CD1c-positive myeloid dendritic cell (primary cell): ENCODE measurements around the gene ZFYVE16.
A peak's percentile ranks its signal among the peaks of the same experiment; 100 is the strongest.
"Not testable (repeated sequence)": the region's sequence is repeated elsewhere in the genome, so short reads cannot be mapped to it uniquely, and the experiment has no call there.

ENCODE experiments used
- DNase-seq: peaks from one replicate; pipeline ENCODE4 v3.0.0-alpha.2; 2016; ENCODE audit errors: extremely low spot score

The ZFYVE16 gene

GRCh38 chr5:80409367-80409966 lies 1.6 kb downstream of the ZFYVE16 start:
- no peak for DNase-seq

DNA sequence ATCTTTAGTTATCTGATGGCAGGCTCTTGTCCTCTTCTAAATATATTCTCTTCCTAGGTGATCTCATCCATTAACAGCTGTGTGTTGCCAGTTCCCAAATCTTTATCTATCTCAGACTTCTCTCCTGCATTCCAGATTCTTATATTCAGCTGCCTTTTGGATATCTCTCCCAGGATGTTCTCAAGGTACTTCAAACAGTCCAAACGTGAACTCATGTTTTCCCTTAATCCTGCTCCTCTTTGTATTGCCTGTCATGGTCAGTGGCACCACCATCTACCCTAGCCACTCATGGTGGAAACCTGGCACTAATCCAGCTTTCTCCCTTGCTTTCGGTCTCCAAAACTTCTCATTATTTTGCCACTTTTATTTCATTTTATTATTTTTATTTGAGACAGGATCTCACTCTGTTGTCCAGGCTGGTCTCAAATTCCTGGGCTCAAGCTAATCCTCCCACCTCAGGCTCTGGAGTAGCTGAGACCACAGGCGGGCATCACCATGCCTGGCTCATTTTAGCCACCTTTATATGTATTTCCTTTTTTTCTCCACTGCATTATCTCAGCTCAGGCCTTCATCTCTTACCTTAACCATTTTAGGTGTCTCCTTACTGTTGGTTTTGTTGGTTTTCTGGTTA lies 3.8 kb downstream of the ZFYVE16 start:
- DNase-seq = no peak

GRCh38 chr5:80414113-80414512 lies 6.2 kb downstream of the ZFYVE16 start:
- DNase-seq = peak; percentile 38

DNA sequence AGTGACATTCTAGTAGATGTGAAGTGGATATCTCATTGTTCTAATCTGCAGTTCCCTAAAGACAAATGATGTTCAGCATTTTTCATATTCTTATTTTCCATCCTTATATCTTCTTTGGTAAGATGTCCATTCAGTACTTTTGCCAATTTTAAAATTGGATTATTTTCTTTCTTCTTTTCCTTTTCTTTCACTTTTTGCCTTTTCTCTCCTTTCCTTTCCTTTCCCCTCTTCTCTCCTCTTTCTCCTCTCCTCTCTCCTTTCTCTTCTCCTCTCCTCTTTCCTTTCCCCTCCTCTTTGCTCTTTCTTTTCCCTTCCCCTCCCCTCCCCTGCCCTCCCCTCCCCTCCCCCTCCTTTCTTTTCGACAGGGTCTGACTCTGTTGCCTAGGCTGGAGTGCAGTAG lies 10.1 kb downstream of the ZFYVE16 start:
- no peak for DNase-seq

DNA sequence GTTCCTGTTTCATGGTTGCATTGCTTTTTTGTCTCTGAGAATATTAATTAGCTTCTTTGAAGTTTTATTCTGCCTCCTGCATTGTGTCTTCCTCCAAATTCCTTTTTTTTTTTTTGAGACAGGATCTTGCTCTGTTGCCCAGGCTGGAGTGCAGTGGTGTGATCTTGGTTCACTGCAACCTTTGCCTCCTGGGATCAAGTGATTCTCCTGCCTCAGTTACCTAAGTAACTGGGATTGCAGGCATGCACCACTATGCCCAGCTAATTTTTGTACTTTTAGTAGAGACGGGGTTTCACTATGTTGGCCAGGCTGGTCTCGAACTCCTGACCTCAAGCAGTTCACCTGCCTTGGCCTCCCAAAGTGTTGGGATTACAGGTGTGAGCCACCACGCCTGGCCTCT lies 16.5 kb downstream of the ZFYVE16 start:
- DNase-seq = not testable (repeated sequence)

DNA sequence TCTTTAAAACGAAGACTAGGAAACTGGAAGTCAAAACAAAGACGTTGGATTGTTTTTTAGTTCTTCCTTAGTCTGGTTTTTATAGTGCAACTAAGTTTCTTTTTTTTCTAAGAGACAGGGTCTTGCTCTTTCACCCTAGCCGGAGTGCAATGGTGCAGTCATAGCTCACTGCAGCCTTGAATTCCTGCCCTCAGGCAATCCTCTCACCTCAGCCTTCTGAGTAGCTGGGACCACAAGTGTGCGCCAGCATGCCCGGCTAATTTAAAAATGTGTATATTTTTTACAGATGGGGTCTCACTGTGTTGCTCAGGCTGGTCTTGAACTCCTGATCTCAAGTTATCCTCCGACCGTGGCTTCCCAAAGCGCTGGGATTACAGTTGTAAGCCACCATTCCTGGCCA lies 27.6 kb downstream of the ZFYVE16 start:
- DNase-seq = no peak

DNA sequence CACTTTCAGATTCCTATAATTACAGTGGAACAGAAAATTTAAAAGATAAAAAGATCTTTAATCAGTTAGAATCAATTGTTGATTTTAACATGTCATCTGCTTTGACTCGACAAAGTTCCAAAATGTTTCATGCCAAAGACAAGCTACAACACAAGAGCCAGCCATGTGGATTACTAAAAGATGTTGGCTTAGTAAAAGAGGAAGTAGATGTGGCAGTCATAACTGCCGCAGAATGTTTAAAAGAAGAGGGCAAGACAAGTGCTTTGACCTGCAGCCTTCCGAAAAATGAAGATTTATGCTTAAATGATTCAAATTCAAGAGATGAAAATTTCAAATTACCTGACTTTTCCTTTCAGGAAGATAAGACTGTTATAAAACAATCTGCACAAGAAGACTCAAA lies 29.5 kb downstream of the ZFYVE16 start:
- DNase-seq = peak; percentile 8

- DNase-seq = no peak
Measured at GRCh38 chr5:80438739-80439138, 30.9 kb downstream of the ZFYVE16 start.

DNA sequence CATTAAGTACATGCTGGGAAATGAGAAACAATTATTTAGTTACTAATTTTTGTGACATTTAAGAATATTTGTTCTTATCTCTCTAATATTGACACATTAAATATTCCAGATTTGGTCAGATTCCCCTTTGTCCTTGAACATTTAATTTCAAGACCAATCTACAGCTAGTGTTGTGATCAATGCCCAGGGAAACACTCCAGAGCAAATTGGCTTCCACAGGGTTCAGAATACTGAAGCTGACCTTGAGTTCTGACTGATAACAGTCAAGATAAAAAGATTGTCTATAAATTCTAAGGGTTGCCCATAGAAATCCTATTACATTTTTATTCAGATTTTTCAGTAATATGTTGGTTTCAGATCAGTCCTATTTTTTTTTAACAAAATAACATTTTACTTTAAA lies 31.3 kb downstream of the ZFYVE16 start:
- DNase-seq = no peak

GRCh38 chr5:80442742-80443141 lies 34.9 kb downstream of the ZFYVE16 start:
- DNase-seq = no peak

DNA sequence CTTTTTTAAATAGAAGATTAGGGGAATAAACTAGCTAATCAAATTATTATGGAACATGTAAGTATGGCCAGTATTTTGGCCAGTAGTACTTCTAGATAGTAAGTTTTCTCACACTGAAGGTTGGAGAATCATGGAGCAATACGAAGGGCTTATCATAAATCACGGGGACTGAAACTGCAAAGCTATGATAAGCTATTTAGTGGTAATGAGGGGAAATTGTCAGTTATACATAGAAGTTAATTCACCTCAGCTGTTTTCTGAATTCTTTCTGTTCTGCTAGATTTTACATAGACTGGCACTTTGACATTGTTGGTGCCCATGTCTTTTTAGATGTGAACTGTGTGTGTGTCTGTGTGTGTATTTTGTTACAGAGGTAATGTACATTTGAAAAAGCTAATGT lies 45.5 kb downstream of the ZFYVE16 start:
- no peak for DNase-seq

DNA sequence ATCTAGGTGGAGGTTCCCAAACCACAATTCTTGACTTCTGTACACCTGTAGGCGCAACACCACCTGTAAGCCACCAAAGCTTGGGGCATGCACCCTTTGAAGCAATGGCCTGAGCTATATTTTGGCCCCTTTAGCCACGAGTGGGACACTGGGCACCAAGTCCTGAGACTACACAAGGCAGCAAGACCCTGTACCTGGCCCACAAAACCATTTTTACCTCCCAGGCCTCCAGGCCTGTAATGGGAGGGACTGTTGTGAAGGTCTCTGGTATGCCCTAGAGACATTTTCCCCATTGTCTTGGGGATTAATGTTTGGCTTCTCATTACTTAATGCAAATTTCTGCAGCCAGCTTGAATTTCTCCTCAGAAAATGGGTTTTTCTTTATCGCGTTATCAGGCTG lies 55.4 kb downstream of the ZFYVE16 start:
- DNase-seq = no peak

- DNase-seq = peak; percentile 54
Measured at GRCh38 chr5:80466669-80467485, 59.0 kb downstream of the ZFYVE16 start.

GRCh38 chr5:80468131-80468530 lies 60.3 kb downstream of the ZFYVE16 start:
- no peak for DNase-seq

GRCh38 chr5:80470631-80471030 lies 62.8 kb downstream of the ZFYVE16 start:
- DNase-seq = not testable (repeated sequence)

DNA sequence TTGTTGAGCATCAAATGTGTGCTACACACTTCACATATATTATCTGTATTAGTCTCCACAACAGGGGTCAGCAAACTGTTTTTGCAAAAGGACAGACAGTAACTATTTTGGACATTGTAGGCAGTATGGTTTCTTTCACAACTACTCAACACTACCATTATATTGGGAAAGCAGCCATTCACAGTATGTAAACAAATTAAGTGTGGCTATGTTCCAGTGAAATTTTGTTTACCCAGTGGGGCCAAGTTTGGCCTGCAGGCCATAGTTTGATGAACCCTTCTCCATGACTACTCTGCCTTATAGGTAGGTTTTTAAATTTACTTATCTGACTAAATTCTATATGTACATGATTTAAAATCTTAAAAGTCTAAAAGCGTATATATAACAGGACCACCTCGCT lies 67.1 kb downstream of the ZFYVE16 start:
- no peak for DNase-seq

DNA sequence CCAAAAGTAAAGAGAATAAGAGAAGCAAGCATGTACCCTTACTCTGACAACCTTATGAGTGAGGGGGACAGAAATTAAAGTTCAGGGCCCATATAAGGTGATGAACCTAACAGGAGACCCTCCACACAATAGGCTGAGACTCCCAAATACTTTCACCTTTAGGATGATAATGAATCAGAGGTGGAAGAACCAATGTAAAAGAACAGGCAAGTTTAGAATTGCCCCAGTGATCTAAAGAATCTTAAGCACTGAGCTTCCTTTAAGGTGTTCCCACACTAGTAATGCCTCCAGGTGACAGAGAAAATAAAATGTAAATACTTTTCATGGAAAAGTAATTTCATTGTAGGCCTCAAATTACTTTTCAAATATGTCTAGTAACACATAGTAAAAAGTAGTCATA lies 71.8 kb downstream of the ZFYVE16 start:
- DNase-seq = no peak

DNA sequence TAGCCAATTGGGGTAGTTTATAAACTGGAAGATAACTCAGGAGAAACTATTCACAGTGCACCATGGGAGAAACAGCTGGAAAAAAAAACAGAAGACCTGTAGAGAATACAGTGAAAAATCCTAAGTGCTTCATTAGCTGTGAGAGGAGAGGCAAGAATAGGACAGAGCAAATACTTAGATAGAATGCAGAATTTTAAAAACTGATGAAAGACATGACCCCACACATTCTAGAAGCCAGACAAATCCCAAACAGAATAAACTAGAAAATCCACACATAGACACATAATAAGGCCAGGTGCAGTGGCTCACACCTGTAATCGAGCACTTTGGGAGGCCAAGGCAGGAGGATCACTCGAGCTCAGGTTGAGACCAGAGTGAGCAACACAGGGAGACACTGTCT lies 72.5 kb downstream of the ZFYVE16 start:
- DNase-seq = no peak

- DNase-seq = peak; percentile 56
Measured at GRCh38 chr5:80481019-80481893, 73.4 kb downstream of the ZFYVE16 start.

DNA sequence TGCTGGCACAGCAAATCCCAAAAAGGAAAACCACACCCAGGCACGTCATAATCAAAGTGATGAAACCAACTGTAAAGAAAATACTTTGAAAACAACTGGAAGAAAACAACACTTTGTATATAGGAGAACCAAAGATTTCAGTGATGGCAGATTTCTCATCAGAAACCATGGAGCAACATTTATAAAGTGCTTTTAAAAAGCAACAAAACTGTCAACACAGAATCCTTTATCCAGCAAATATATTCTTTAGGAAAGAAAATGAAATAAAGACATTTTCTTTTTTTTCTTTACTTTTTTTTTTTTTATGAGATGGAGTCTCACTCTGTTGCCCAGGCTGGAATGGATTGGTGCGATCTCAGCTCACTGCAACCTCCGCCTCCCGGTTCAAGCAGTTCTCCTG lies 74.7 kb downstream of the ZFYVE16 start:
- no peak for DNase-seq

DNA sequence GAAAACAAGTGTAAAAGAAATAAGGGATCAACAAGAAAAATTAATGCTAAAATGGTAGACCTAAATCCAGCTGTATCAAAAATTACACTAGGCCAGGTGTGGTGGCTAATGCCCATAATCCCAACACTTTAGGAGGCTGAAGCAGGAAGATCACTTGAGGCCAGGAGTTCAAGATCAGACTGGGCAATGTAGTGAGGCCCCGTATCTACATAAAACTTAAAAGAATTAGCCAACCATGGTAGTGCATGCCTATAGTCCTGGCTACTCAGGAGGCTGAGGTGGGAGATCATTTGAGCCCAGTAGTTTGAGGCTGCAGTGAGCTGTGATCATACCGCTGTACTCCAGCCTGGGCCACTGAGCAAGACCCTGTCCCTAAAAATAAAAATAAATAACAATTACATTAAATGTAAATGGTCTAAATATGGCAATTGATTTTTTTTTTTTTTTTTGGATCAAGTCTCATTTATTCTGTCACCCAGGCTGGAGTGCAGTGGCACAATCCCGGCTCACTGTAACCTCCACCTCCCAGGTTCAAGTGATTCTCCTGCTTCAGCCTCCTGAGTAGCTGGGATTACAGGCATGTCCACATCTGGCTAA lies 75.9 kb downstream of the ZFYVE16 start:
- DNase-seq = no peak

GRCh38 chr5:80487444-80487828 lies 79.6 kb downstream of the ZFYVE16 start:
- no peak for DNase-seq
